Activated B cell treated with CpG ODN at 0.5 μM for 24 hours (primary cell): ENCODE results near the gene SOBP. TPM values are rescaled to one million over a fixed set of nuclear protein-coding genes. Genes with fewer than 3 reads are reported as not detected.
"Not testable (repeated sequence)": the region's sequence is repeated elsewhere in the genome, so short reads cannot be mapped to it uniquely, and the experiment has no call there.

Source experiments
- ATAC-seq: fragments of 200-7000 bp; cut with Tn5 transposase; one replicate; pipeline ENCODE4 v1.10.0; 2021; ENCODE audit warnings: low read depth, mild to moderate bottlenecking, moderate library complexity
- CTCF ChIA-PET: fragments of 350-600 bp; sonication (Branson Sonifier 250); formaldehyde crosslinking; loops from one replicate; lab custom pipeline; 2021; ENCODE audit warnings: antibody characterized with exemption; lab: Charles Lee
- POLR2A ChIA-PET: fragments of 350-600 bp; sonication (Branson Sonifier 250); formaldehyde crosslinking; loops from one replicate; lab custom pipeline; 2021; ENCODE audit warnings: antibody characterized with exemption; lab: Charles Lee
- DNase-seq: peaks from one replicate; pipeline ENCODE4 v3.0.0; 2022
- H3K27ac Mint-ChIP-seq: one replicate; pipeline ENCODE4 v1.8.0; 2020; ENCODE audit warnings: mixed read lengths
- H3K27me3 Mint-ChIP-seq: one replicate; pipeline ENCODE4 v1.8.0; 2021; ENCODE audit warnings: mixed read lengths
- H3K36me3 Mint-ChIP-seq: one replicate; pipeline ENCODE4 v1.8.0; 2021; ENCODE audit warnings: low read depth, mixed read lengths
- H3K4me1 Mint-ChIP-seq: one replicate; pipeline ENCODE4 v1.8.0; 2021; ENCODE audit warnings: mixed read lengths
- H3K4me3 Mint-ChIP-seq: one replicate; pipeline ENCODE4 v1.8.0; 2020; ENCODE audit warnings: mild to moderate bottlenecking, mixed read lengths
- H3K9me3 Mint-ChIP-seq: one replicate; pipeline ENCODE4 v1.8.0; 2020; ENCODE audit warnings: mixed read lengths
- CTCF ChIP-seq: fragments of 200-600 bp; IDR thresholded peaks from one replicate; pipeline ENCODE4 v1.8.0; 2022; ENCODE audit warnings: antibody characterized with exemption, mild to moderate bottlenecking
- intact Hi-C: fragments of 100-400 bp; cut with micrococcal nuclease; formaldehyde crosslinking; loops from one replicate; pipeline ENCODE4 v1.15.1; 2024
- total RNA-seq: library from RNA; stranded (reverse); gene quantifications from 2 replicates; pipeline ENCODE4 v1.2.3, GENCODE V29; 2022

The SOBP gene
- total RNA-seq, 1 donor from 2014 or later: 1.1 TPM

DNA sequence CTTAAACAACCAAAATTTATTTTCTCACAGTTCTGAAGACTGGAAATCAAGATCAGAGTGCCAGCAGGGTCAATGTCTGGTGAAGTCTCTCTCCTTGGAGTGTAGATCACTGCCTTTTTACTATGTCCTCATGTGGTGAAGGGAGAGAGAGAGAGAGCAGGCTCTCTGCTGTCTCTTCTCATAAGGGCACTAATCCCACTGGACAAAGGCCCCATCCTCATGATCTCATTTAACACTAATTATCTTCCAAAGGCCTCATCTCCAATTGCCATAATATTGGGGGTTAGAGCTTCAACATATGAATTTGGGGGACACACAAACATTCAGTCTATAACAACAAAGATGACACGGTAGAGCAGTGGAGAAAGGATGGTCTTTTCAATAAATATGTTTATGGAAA, 27.4 kb downstream of the SOBP start:
- intact Hi-C loops: no loop called here
- ATAC-seq (no peak), DNase-seq (no peak)
- H3K27me3 Mint-ChIP-seq: no peaks in the 10 kb centered on the region
- ChIA-PET POLR2A (no interaction called here), CTCF (no interaction called here)
- TF ChIP-seq CTCF: no peak
- peaks cover 13% of the 10 kb centered on the region for H3K9me3 Mint-ChIP-seq
- no peaks in the 10 kb centered on the region for H3K4me1 Mint-ChIP-seq
- H3K4me3 Mint-ChIP-seq: no peak overlapping the region
- no peak overlapping the region for H3K27ac Mint-ChIP-seq
- peaks cover 8% of the 10 kb centered on the region for H3K36me3 Mint-ChIP-seq

- H3K36me3 Mint-ChIP-seq, DNase-seq, H3K4me3 Mint-ChIP-seq, H3K27ac Mint-ChIP-seq, POLR2A ChIA-PET, ATAC-seq, H3K27me3 Mint-ChIP-seq, CTCF ChIA-PET, intact Hi-C loops, H3K4me1 Mint-ChIP-seq: not testable (repeated sequence)
- peaks cover 13% of the 10 kb centered on the region for H3K9me3 Mint-ChIP-seq
Observed at GRCh38 chr6:107519224-107519623, 29.3 kb downstream of the SOBP start.

DNA sequence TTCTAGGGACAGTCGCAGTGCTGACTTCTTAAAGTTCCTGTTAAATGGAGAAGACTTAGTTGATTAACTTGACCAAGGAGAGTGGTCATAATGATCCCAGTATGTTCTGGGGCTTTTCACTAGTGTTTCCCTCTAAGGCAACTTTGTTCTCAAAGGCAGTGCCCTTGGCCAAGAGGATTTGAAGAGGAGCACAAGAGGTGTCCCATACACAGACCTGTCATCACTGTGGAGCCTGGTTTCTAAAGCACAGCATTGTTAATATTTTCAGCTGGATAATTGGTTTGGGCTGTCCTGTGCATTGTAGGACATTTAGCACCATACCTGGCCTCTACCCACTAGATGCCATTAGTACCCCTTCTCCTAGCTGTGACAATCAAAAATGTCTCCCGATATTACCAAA, 30.8 kb downstream of the SOBP start:
- CTCF ChIA-PET, DNase-seq, POLR2A ChIA-PET, intact Hi-C loops, H3K27ac Mint-ChIP-seq, H3K36me3 Mint-ChIP-seq, H3K9me3 Mint-ChIP-seq, H3K27me3 Mint-ChIP-seq, H3K4me1 Mint-ChIP-seq, H3K4me3 Mint-ChIP-seq, ATAC-seq: not testable (repeated sequence)

GRCh38 chr6:107523054-107523791, 33.3 kb downstream of the SOBP start:
- Mint-ChIP-seq H3K9me3 (no peaks in the 10 kb centered on the region), H3K36me3 (no peaks in the 10 kb centered on the region), H3K4me3 (no peak overlapping the region), H3K27ac (no peak overlapping the region), H3K4me1 (no peaks in the 10 kb centered on the region), H3K27me3 (no peaks in the 10 kb centered on the region)
- ATAC-seq (no peak), DNase-seq (no peak)
- ChIA-PET CTCF (no interaction called here), POLR2A (no interaction called here)
- intact Hi-C loops: no loop called here
- TF ChIP-seq CTCF: no peak

- ChIA-PET POLR2A (no interaction called here), CTCF (no interaction called here)
Observed at GRCh38 chr6:107523794-107524193, 33.9 kb downstream of the SOBP start.

DNA sequence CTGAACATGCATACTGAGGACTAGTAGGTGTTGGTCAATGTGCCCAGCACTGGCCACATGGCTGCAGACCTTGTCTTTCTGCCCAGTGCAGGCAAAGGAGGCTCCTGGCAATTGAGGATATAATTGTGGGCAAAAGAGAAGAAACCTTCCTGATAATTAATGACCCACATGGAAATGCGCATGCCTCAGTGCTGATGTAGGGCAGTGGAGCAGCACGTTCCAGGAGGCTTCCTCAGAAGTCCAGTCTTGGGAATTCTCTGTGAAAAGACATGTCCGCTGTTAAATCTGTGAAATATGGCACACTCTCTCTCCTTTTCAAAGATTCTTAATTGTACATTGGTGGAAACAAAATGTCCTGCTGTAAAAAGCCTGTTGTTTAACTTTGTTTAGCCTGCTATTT, 34.7 kb downstream of the SOBP start:
- intact Hi-C loops: no loop called here
- ChIA-PET POLR2A (no interaction called here), CTCF (no interaction called here)
- no peak for TF ChIP-seq CTCF
- Mint-ChIP-seq H3K36me3 (no peaks in the 10 kb centered on the region), H3K27me3 (no peaks in the 10 kb centered on the region), H3K27ac (no peak overlapping the region), H3K9me3 (no peaks in the 10 kb centered on the region), H3K4me3 (no peak overlapping the region), H3K4me1 (no peaks in the 10 kb centered on the region)
- no peak for ATAC-seq
- DNase-seq: no peak

More at GRCh38 chr6:107523794-107524193, 33.9 kb downstream of the SOBP start:
- Mint-ChIP-seq H3K27me3 (no peaks in the 10 kb centered on the region), H3K9me3 (no peaks in the 10 kb centered on the region), H3K4me3 (no peak overlapping the region), H3K36me3 (no peaks in the 10 kb centered on the region), H3K27ac (no peak overlapping the region), H3K4me1 (no peaks in the 10 kb centered on the region)
- ATAC-seq (no peak), DNase-seq (no peak)
- no peak for TF ChIP-seq CTCF
- intact Hi-C loops: no loop called here
